Sigmoid colon (tissue), 4 donors: Measurements from ENCODE around the gene NTM.

ENCODE experiments used
- POLR2AphosphoS5 ChIP-seq, 4 donors: sonication (generic); formaldehyde crosslinking; IDR thresholded peaks; one replicate each; pipeline ENCODE4 v1.6.1; 2017; ENCODE audit warnings: antibody characterized with exemption in 4 of 4
- TF ChIP-seq, protein P1 (sequence below), 4 experiments: fragments of 450-650 bp in 3 of 4; fragments of 200-600 bp in 1 of 4; IDR thresholded peaks; one replicate each; pipeline ENCODE4 v1.5.1; 2016 to 2019; ENCODE audit warnings: antibody characterized with exemption in 4 of 4, mild to moderate bottlenecking in 3 of 4, moderate library complexity in 2 of 4

DNA sequence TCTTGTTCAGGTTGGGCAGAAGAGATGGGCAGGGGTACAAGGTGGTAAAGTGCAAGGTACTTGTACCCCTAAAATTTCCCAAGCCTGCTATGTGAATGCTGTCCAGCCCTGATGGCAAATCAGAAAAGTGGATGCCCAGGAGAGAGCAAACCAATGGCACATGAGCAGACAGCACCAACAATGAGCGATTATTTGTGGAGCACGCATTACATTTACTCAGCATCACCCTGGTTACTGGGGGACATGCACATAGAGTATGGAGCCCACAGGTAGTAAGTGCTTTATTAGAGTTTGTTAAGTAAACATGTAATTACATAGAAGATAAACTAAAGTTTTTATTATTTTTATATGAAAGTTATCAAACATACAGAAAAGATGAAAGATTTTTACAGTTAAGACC is 165.7 kb downstream of the NTM start:
- TF ChIP-seq POLR2AphosphoS5 (IDR thresholded peaks at IDR 0.05): no peak
- TF ChIP-seq, protein P1, sequence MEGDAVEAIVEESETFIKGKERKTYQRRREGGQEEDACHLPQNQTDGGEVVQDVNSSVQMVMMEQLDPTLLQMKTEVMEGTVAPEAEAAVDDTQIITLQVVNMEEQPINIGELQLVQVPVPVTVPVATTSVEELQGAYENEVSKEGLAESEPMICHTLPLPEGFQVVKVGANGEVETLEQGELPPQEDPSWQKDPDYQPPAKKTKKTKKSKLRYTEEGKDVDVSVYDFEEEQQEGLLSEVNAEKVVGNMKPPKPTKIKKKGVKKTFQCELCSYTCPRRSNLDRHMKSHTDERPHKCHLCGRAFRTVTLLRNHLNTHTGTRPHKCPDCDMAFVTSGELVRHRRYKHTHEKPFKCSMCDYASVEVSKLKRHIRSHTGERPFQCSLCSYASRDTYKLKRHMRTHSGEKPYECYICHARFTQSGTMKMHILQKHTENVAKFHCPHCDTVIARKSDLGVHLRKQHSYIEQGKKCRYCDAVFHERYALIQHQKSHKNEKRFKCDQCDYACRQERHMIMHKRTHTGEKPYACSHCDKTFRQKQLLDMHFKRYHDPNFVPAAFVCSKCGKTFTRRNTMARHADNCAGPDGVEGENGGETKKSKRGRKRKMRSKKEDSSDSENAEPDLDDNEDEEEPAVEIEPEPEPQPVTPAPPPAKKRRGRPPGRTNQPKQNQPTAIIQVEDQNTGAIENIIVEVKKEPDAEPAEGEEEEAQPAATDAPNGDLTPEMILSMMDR (IDR thresholded peaks at IDR 0.05): no peak
